ENCODE data around the gene MGAT3. TPM values are rescaled to one million over a fixed set of nuclear protein-coding genes. Genes with fewer than 3 reads are reported as not detected.

The MGAT3 gene
- total RNA-seq, 1 experiment from 2014 or later = 0.57 TPM

DNA sequence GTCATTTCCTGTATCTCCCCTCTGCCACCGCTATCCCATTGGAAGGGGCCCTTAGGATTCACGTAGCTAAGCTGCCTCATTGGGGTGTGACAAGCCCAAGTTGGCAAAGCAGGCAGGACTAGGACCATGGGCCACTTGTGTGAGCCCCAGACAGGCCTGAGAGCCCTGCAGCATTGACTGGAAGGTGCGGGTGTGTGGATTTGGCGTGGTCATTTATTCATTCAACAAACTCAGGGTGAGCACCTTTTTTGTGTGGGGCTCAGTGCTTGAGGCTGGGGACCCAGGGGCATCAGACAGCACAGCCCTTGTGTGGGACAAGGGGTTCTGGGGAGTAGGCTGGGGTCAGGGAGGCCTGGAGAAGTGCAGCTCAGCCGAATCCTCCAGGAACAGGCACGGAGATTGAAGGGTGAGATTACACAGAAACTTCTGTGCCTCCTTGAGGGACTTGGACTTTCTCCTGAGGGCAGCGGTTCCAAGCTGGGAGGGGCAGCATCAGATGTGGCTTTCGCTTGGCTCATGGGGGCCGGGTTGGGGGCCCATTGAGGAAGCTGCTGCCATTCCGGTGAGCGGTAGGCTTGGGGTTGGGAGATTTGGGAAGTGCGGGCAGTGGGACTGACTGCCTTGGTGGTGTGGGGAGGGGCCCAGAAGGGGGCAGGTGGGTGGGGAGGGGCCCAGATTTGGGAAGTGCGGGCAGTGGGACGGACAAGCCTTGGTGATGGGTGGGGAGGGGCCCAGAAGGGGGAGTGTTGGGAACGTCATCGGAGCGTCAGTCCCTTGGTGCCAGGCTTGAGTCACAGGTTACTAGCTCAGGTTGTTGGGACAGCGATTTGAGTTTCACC lies 11.9 kb downstream of the MGAT3 start:
- peaks cover 8% of the 10 kb centered on the region; the same call in 1 of the 2 replicates for H3K4me1 ChIP-seq (ENCODE audit: control insufficient read depth, insufficient read depth, low read length)
- TF ChIP-seq TCF7L2 (IDR thresholded peaks at IDR 0.05; ENCODE audit: low read depth, low read length) = no peak
- no peak for TF ChIP-seq POLR2AphosphoS5 (IDR thresholded peaks at IDR 0.05; ENCODE audit: low read depth, low read length)
- TF ChIP-seq SIN3A (IDR thresholded peaks at IDR 0.05; ENCODE audit: borderline replicate concordance, insufficient read depth, low read depth, low read length) = no peak
- no peak for TF ChIP-seq CTCF (IDR thresholded peaks at IDR 0.05)
- TF ChIP-seq REST (IDR thresholded peaks at IDR 0.05; ENCODE audit: insufficient read depth in 1 of 2, low read depth in 2 of 2, low read length in 1 of 2) = no peak
- ATAC-seq (no peak), DNase-seq (ENCODE audit: low read depth, low spot score) (no peak)
- in situ Hi-C loops (cut with HindIII; ENCODE audit: low pct_unique_long_range_greater_than_20kb, low sequenced_read_pairs) (no loop called here), intact Hi-C loops (cut with micrococcal nuclease; ENCODE audit: unreplicated experiment) (no loop called here)
- H3K9me3 ChIP-seq (ENCODE audit: control insufficient read depth, insufficient read depth, low read depth, low read length) = no peaks in the 10 kb centered on the region
- no TSS peak for BruUV-seq (replicated peaks)
- ChIA-PET POLR2A (interaction anchor here (0.6 kb wide), 1 partner anchor 149 kb away, joined by 3 read pairs; the partner anchor contains the start of gene RPL3), CTCF (no interaction called here)
- no peak overlapping the region for H3K27ac ChIP-seq (ENCODE audit: low read length)
- no peaks in the 10 kb centered on the region for H3K36me3 ChIP-seq (ENCODE audit: control insufficient read depth, insufficient read depth, low read length)
- no peak overlapping the region for H3K4me3 ChIP-seq (ENCODE audit: low read depth in 2 of 2, low read length in 2 of 2)
- H3K27me3 ChIP-seq (ENCODE audit: control insufficient read depth, insufficient read depth, low read length) = no peaks in the 10 kb centered on the region

DNA sequence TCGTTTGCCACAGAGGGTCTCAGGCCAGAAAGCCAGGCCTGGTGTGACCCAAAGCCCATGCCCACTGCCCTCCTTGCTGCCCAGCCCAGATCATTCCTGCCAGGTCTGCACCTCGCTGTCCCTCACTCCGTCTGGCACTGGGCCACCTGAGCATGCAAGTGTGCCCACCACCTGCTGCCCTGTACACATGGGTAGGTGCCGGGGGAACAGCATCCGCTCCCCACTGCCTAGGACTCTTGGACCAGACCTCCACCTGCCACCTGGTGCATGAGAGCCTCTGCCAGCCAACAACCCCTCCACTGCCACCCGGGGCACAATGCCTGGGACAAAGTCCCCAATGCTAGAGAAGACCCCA lies 12.5 kb downstream of the MGAT3 start:
- ChIA-PET CTCF (no interaction called here), POLR2A (no interaction called here)
- no peak for DNase-seq (ENCODE audit: low read depth, low spot score)
- intact Hi-C loops (cut with micrococcal nuclease; ENCODE audit: unreplicated experiment) (no loop called here), in situ Hi-C loops (cut with HindIII; ENCODE audit: low pct_unique_long_range_greater_than_20kb, low sequenced_read_pairs) (no loop called here)
- H3K4me1 ChIP-seq (ENCODE audit: control insufficient read depth, insufficient read depth, low read length) = peaks cover 8% of the 10 kb centered on the region; the same call in 1 of the 2 replicates
- no peaks in the 10 kb centered on the region for H3K9me3 ChIP-seq (ENCODE audit: control insufficient read depth, insufficient read depth, low read depth, low read length)
- no peak for ATAC-seq
- no peaks in the 10 kb centered on the region for H3K27me3 ChIP-seq (ENCODE audit: control insufficient read depth, insufficient read depth, low read length)
- no peak overlapping the region for H3K4me3 ChIP-seq (ENCODE audit: low read depth in 2 of 2, low read length in 2 of 2)
- H3K27ac ChIP-seq (ENCODE audit: low read length) = no peak overlapping the region
- TF ChIP-seq TCF7L2 (IDR thresholded peaks at IDR 0.05; ENCODE audit: low read depth, low read length) (no peak), REST (IDR thresholded peaks at IDR 0.05; ENCODE audit: insufficient read depth in 1 of 2, low read depth in 2 of 2, low read length in 1 of 2) (no peak), SIN3A (IDR thresholded peaks at IDR 0.05; ENCODE audit: borderline replicate concordance, insufficient read depth, low read depth, low read length) (no peak), POLR2AphosphoS5 (IDR thresholded peaks at IDR 0.05; ENCODE audit: low read depth, low read length) (no peak), CTCF (IDR thresholded peaks at IDR 0.05) (no peak)
- BruUV-seq (replicated peaks) = no TSS peak
- no peaks in the 10 kb centered on the region for H3K36me3 ChIP-seq (ENCODE audit: control insufficient read depth, insufficient read depth, low read length)
